Measurements from ENCODE around the gene ACBD6.

The ACBD6 gene

GRCh38 chr1:180505732-180506335 lies 3.5 kb upstream of the ACBD6 start:
- TF ChIP-seq EZH2 (IDR thresholded peaks at IDR 0.05; ENCODE audit: borderline replicate concordance, low read length) = no peak
- TF ChIP-seq, protein P1, sequence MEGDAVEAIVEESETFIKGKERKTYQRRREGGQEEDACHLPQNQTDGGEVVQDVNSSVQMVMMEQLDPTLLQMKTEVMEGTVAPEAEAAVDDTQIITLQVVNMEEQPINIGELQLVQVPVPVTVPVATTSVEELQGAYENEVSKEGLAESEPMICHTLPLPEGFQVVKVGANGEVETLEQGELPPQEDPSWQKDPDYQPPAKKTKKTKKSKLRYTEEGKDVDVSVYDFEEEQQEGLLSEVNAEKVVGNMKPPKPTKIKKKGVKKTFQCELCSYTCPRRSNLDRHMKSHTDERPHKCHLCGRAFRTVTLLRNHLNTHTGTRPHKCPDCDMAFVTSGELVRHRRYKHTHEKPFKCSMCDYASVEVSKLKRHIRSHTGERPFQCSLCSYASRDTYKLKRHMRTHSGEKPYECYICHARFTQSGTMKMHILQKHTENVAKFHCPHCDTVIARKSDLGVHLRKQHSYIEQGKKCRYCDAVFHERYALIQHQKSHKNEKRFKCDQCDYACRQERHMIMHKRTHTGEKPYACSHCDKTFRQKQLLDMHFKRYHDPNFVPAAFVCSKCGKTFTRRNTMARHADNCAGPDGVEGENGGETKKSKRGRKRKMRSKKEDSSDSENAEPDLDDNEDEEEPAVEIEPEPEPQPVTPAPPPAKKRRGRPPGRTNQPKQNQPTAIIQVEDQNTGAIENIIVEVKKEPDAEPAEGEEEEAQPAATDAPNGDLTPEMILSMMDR (IDR thresholded peaks at IDR 0.05; ENCODE audit: low read length) = no peak
- Histone ChIP-seq H3K36me3 (ENCODE audit: insufficient read depth, low read length) (no peaks in the 10 kb centered on the region; the same call in 1 of the 2 replicates), H3K4me2 (ENCODE audit: low read length) (no peak overlapping the region), H3K27me3 (ENCODE audit: insufficient read depth, low read length) (no peaks in the 10 kb centered on the region), H3K27ac (ENCODE audit: low read depth, low read length, poor library complexity, severe bottlenecking) (no peak overlapping the region), H3K4me3 (ENCODE audit: low read depth, low read length, poor library complexity, severe bottlenecking) (no peak overlapping the region), H3K9me2 (ENCODE audit: low read depth, low read length) (no peaks in the 10 kb centered on the region), H3F3A (ENCODE audit: insufficient read depth, low read length) (0 out of 2 replicates have a peak, but pooled peaks cover 3% of the 10 kb centered on the region), H3K9me3 (ENCODE audit: low read length) (no peaks in the 10 kb centered on the region), H2AFZ (ENCODE audit: low read length) (no peak overlapping the region), H4K20me1 (ENCODE audit: insufficient read depth, low read length) (no peaks in the 10 kb centered on the region), H3K4me1 (ENCODE audit: insufficient read depth, low read length, severe bottlenecking) (peaks cover 17% of the 10 kb centered on the region), H3K79me2 (ENCODE audit: insufficient read depth, low read length) (peaks cover 12% of the 10 kb centered on the region), H3K9ac (ENCODE audit: low read length) (no peak overlapping the region)

DNA sequence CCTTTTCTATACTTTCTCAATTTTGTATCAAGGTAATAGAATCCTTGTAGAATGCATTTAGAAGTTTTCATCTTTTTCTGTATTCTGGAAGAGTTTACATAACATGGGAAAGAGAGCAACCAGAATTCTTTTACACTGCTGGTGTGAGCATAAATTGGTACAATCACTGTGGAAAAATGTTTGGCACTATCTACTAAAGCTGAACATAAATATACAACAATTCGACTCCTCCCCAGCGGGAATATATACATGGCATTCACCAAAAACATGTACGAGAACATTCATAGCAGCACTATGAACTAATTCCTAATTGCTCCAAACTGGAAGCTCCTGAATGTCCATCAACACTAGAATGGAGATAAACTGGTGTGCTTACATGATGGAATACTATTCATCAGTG lies 1.8 kb upstream of the ACBD6 start:
- no peaks in the 10 kb centered on the region for H3K27me3 ChIP-seq (ENCODE audit: insufficient read depth, low read length)
- no peak overlapping the region for H2AFZ ChIP-seq (ENCODE audit: low read length)
- H3K36me3 ChIP-seq (ENCODE audit: insufficient read depth, low read length) = 0 out of 2 replicates have a peak, but pooled peaks cover 3% of the 10 kb centered on the region
- no peaks in the 10 kb centered on the region for H4K20me1 ChIP-seq (ENCODE audit: insufficient read depth, low read length)
- no peak overlapping the region for H3K4me2 ChIP-seq (ENCODE audit: low read length)
- TF ChIP-seq EZH2 (IDR thresholded peaks at IDR 0.05; ENCODE audit: borderline replicate concordance, low read length) = no peak
- TF ChIP-seq, protein P1 (IDR thresholded peaks at IDR 0.05; ENCODE audit: low read length) = no peak
- H3K9ac ChIP-seq (ENCODE audit: low read length) = no peak overlapping the region
- no peaks in the 10 kb centered on the region for H3K9me3 ChIP-seq (ENCODE audit: low read length)
- H3K4me3 ChIP-seq (ENCODE audit: low read depth, low read length, poor library complexity, severe bottlenecking) = no peak overlapping the region
- H3K9me2 ChIP-seq (ENCODE audit: low read depth, low read length) = no peaks in the 10 kb centered on the region
- 0 out of 2 replicates have a peak, but pooled peaks cover 3% of the 10 kb centered on the region for H3F3A ChIP-seq (ENCODE audit: insufficient read depth, low read length)
- H3K4me1 ChIP-seq (ENCODE audit: insufficient read depth, low read length, severe bottlenecking) = peaks cover 33% of the 10 kb centered on the region
- peaks cover 18% of the 10 kb centered on the region for H3K79me2 ChIP-seq (ENCODE audit: insufficient read depth, low read length)
- H3K27ac ChIP-seq (ENCODE audit: low read depth, low read length, poor library complexity, severe bottlenecking) = no peak overlapping the region

- H3K4me1 ChIP-seq (ENCODE audit: insufficient read depth, low read length, severe bottlenecking) = peaks cover 39% of the 10 kb centered on the region
- H3K9me2 ChIP-seq (ENCODE audit: low read depth, low read length) = no peaks in the 10 kb centered on the region
- H2AFZ ChIP-seq (ENCODE audit: low read length) = peak overlapping the region; percentile 52
- no peaks in the 10 kb centered on the region for H4K20me1 ChIP-seq (ENCODE audit: insufficient read depth, low read length)
- peaks cover 18% of the 10 kb centered on the region for H3K79me2 ChIP-seq (ENCODE audit: insufficient read depth, low read length)
- H3K9me3 ChIP-seq (ENCODE audit: low read length) = no peaks in the 10 kb centered on the region
- H3K4me2 ChIP-seq (ENCODE audit: low read length) = peak overlapping the region; percentile 90
- H3K27ac ChIP-seq (ENCODE audit: low read depth, low read length, poor library complexity, severe bottlenecking) = no peak overlapping the region
- H3F3A ChIP-seq (ENCODE audit: insufficient read depth, low read length) = 0 out of 2 replicates have a peak, but pooled peaks cover 3% of the 10 kb centered on the region
- H3K4me3 ChIP-seq (ENCODE audit: low read depth, low read length, poor library complexity, severe bottlenecking) = peak overlapping the region; percentile 76
- no peaks in the 10 kb centered on the region for H3K27me3 ChIP-seq (ENCODE audit: insufficient read depth, low read length)
- TF ChIP-seq, protein P1 (IDR thresholded peaks at IDR 0.05; ENCODE audit: low read length) = no peak
- no peak for TF ChIP-seq EZH2 (IDR thresholded peaks at IDR 0.05; ENCODE audit: borderline replicate concordance, low read length)
- H3K36me3 ChIP-seq (ENCODE audit: insufficient read depth, low read length) = peaks cover 9% of the 10 kb centered on the region
- peak overlapping the region; percentile 74 for H3K9ac ChIP-seq (ENCODE audit: low read length)
These were observed 994 bp upstream of the ACBD6 start for GRCh38 chr1:180503280-180503862.
